Measurements from ENCODE around the gene SNRPD1.

GRCh38 chr18:21680161-21680560 lies 68.0 kb downstream of the SNRPD1 start:
- TF ChIP-seq POLR2AphosphoS5 (IDR thresholded peaks at IDR 0.05; ENCODE audit: low read depth) = no peak
- TF ChIP-seq CTCF (IDR thresholded peaks at IDR 0.05; ENCODE audit: insufficient read depth, low read length) = no peak
- TF ChIP-seq REST (IDR thresholded peaks at IDR 0.05; ENCODE audit: insufficient replicate concordance, low read depth) = no peak
- no peak for TF ChIP-seq SPI1 (IDR thresholded peaks at IDR 0.05; ENCODE audit: borderline replicate concordance, low read depth)
